ENCODE measurements around the gene NDUFS5. TPM values are rescaled to one million over a fixed set of nuclear protein-coding genes. Genes with fewer than 3 reads are reported as not detected.

NDUFS5 gene
- total and polyA plus RNA-seq, 2 experiments from 2014 or later = 1,004 to 1,045 TPM

DNA sequence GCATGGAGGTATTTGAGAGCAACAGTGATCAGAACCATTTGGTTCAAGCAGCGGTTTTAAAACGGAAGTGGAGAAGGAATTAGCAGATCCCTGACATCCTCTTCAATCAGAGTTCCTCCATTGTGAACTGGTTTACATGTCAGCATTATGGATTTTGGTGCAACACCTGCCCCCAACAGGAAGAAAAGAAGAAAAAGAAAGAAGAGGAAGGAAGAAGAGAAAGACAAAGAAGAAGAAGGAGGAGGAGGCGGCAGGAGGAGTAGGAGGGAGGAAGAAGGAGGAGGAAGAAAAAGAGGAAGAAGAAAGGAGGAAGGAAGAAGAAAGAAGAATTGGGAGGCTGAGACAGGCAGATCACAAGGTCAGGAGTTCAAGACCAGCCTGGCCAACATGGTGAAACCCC, 17.4 kb downstream of the NDUFS5 start:
- Histone ChIP-seq H3K27me3 (no peaks in the 10 kb centered on the region), H3K9me3 (ENCODE audit: low read depth) (no peaks in the 10 kb centered on the region), H3K36me3 (peaks cover 6% of the 10 kb centered on the region), H3K4me1 (ENCODE audit: low read depth) (peaks cover 16% of the 10 kb centered on the region), H3K4me3 (no peak overlapping the region), H3K27ac (no peak overlapping the region)
- TF ChIP-seq, protein P1, sequence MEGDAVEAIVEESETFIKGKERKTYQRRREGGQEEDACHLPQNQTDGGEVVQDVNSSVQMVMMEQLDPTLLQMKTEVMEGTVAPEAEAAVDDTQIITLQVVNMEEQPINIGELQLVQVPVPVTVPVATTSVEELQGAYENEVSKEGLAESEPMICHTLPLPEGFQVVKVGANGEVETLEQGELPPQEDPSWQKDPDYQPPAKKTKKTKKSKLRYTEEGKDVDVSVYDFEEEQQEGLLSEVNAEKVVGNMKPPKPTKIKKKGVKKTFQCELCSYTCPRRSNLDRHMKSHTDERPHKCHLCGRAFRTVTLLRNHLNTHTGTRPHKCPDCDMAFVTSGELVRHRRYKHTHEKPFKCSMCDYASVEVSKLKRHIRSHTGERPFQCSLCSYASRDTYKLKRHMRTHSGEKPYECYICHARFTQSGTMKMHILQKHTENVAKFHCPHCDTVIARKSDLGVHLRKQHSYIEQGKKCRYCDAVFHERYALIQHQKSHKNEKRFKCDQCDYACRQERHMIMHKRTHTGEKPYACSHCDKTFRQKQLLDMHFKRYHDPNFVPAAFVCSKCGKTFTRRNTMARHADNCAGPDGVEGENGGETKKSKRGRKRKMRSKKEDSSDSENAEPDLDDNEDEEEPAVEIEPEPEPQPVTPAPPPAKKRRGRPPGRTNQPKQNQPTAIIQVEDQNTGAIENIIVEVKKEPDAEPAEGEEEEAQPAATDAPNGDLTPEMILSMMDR (IDR thresholded peaks at IDR 0.05; ENCODE audit: low read depth, low read length) = no peak
- no peak for DNase-seq (ENCODE audit: low read depth in 1 of 2, low spot score in 1 of 2)

DNA sequence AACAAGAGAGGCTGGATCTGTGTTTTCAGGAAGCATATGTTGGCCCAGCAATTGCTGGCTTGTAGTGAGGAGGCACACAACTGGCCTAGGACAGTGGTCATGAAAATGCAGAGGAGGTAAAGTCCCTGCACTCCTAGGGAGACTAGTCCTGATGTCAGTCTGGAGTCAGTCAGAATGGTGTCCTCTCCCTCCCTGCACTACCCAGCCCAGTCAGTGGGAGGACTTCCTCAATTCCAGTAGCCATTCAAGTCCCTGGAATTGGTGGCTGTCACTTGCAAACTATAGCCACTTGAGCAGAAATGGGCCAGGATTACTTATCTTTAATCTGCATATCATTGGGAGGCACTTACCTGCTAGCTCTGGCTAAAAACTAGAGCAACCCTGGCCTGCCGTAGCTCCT, 18.6 kb downstream of the NDUFS5 start:
- peaks cover 16% of the 10 kb centered on the region for H3K4me1 ChIP-seq (ENCODE audit: low read depth)
- TF ChIP-seq, protein P1 (IDR thresholded peaks at IDR 0.05; ENCODE audit: low read depth, low read length) = no peak
- DNase-seq (ENCODE audit: low read depth in 1 of 2, low spot score in 1 of 2) = no peak
- H3K36me3 ChIP-seq = peaks cover 6% of the 10 kb centered on the region
- H3K4me3 ChIP-seq = no peak overlapping the region
- no peaks in the 10 kb centered on the region for H3K9me3 ChIP-seq (ENCODE audit: low read depth)
- no peaks in the 10 kb centered on the region for H3K27me3 ChIP-seq
- H3K27ac ChIP-seq = no peak overlapping the region

DNA sequence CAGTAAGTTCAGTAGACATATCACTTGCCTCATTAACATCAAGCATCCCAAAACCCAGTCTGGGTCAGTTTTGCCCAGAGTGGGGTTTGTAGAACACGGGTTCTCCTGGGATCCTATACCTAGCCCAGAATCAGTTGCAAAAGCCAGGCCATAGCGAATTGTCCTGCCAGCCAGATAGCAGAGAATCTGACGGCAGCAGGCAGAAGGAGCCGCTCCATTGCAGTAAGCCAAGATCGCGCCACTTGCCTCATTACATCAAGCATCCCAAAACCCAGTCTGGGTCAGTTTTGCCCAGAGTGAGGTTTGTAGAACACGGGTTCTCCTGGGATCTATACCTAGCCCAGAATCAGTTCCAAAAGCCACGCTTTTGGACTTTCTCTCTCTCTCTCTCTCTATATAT, 19.1 kb downstream of the NDUFS5 start:
- Histone ChIP-seq H3K9me3 (ENCODE audit: low read depth) (no peaks in the 10 kb centered on the region), H3K36me3 (peaks cover 6% of the 10 kb centered on the region), H3K4me1 (ENCODE audit: low read depth) (peaks cover 16% of the 10 kb centered on the region), H3K4me3 (no peak overlapping the region), H3K27me3 (no peaks in the 10 kb centered on the region), H3K27ac (no peak overlapping the region)
- DNase-seq (ENCODE audit: low read depth in 1 of 2, low spot score in 1 of 2) = no peak
- TF ChIP-seq, protein P1 (IDR thresholded peaks at IDR 0.05; ENCODE audit: low read depth, low read length) = no peak

DNA sequence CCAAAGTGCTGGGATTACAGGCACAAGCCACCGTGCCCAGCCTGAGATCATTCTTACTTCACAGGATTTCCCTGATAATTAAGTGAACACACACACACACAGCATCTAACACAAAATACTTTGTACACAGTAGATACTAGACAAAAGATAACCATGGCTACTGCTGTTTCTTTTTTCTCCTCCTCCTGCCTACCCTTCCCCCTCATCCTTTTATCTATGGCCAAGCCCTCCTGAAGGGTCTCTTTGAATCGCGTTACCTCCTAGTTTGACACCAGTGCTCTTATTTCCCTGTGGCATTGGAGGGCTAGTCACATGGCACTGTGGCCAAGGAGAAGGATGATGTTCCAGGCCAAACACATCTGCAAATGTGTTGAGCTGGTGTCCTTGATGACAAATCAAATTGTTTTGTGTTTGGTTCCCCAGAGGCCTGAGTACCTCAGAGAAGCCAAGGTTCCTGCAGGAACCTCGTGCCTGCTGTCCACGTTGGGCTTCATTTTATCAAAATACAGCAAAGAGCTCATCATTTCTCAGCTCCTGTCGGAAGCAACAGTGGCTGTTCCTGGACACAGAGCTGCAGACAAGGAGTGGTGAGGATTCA, 20.6 kb downstream of the NDUFS5 start:
- peak; percentile 8 to 21 for DNase-seq (ENCODE audit: low read depth in 1 of 2, low spot score in 1 of 2)
- peaks cover under 1% of the 10 kb centered on the region for H3K36me3 ChIP-seq
- TF ChIP-seq, protein P1 (IDR thresholded peaks at IDR 0.05; ENCODE audit: low read depth, low read length) = no peak
- H3K4me1 ChIP-seq (ENCODE audit: low read depth) = peaks cover 16% of the 10 kb centered on the region
- H3K27ac ChIP-seq = peak overlapping the region; percentile 84
- H3K4me3 ChIP-seq = no peak overlapping the region
- H3K27me3 ChIP-seq = no peaks in the 10 kb centered on the region
- no peaks in the 10 kb centered on the region for H3K9me3 ChIP-seq (ENCODE audit: low read depth)

DNA sequence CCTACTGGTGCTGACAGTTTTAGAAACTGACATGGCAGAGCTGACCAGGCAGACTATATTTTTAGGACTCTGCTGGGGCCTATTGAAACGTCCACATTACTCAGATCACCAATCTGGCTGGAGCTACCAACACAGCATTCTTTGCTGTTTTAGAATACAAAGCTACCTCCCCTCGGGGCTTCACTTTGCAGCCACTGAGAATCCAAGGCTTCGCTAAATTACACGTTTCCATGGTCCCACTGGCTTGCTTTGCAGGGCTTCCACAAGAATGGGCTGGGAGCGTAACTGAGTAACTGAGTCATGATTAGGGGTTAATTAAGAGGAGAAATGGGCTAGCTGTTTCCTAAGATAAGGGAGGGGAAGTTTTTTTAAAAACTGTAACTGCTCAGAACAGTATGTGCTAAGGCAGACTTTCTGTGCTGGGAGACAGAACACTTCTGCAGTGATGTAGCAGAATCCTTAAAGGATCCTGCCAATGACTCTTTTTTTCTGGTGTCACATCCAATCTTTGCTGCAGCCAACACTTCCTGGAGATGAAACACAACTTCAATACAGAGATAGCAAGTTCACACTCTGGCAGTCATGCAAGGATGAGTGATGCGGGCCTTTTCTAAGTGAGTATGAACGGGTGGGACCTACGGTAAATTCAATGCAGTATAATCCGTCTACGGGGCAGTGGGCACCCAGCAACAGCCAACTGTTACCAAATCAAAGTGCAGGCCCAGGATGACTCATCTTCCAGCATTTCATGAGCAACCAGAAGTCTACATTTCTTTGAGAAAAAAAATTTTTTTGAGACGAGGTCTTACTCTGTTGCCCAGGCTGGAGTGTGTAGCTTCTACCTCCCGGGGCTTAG, 21.5 kb downstream of the NDUFS5 start:
- H3K36me3 ChIP-seq = no peaks in the 10 kb centered on the region
- peak; percentile 12 to 95 for DNase-seq (ENCODE audit: low read depth in 1 of 2, low spot score in 1 of 2)
- TF ChIP-seq, protein P1 (IDR thresholded peaks at IDR 0.05; ENCODE audit: low read depth, low read length) = no peak
- H3K9me3 ChIP-seq (ENCODE audit: low read depth) = no peaks in the 10 kb centered on the region
- peaks cover 16% of the 10 kb centered on the region for H3K4me1 ChIP-seq (ENCODE audit: low read depth)
- no peak overlapping the region for H3K4me3 ChIP-seq
- H3K27ac ChIP-seq = peak overlapping the region; percentile 84
- no peaks in the 10 kb centered on the region for H3K27me3 ChIP-seq

Data from cardiac muscle cell (in vitro differentiated cells and primary cell).